Erythroblast (primary cell): ENCODE data around the gene FOXD4L6.
"Not testable (repeated sequence)": the region's sequence is repeated elsewhere in the genome, so short reads cannot be mapped to it uniquely, and the experiment has no call there.

Source experiments
- GATA1 ChIP-seq: IDR thresholded peaks from 2 replicates; pipeline ENCODE4 v1.6.1; 2011; ENCODE audit warnings: low read depth, mild to moderate bottlenecking, control low read depth, low read length, moderate library complexity
- POLR2A ChIP-seq: IDR thresholded peaks from 2 replicates; pipeline ENCODE4 v1.6.1; 2011; ENCODE audit warnings: mild to moderate bottlenecking, low read length

- not testable (repeated sequence) for TF ChIP-seq POLR2A, GATA1
These were observed 21.6 kb upstream of the FOXD4L6 start for GRCh38 chr9:41150116-41150515.
